GM18951 (cell line): ENCODE results near the gene AFAP1.

Experiments used
- POLR2A ChIP-seq: IDR thresholded peaks from 4 replicates; pipeline ENCODE4 v1.6.1; 2011; ENCODE audit warnings: mild to moderate bottlenecking; ENCODE audit not compliant: insufficient read length, insufficient read depth; ENCODE audit errors: extremely low read depth
- in situ Hi-C: fragments of 300-500 bp; cut with MboI; formaldehyde crosslinking; loops from one replicate; pipeline ENCODE4 v1.12.0; 2022; ENCODE audit warnings: low sequenced_read_pairs, mixed read lengths, inconsistent platforms; ENCODE audit not compliant: unreplicated experiment

The AFAP1 gene

GRCh38 chr4:7761312-7761711, 178.3 kb downstream of the AFAP1 start:
- in situ Hi-C loops = no loop called here
- no peak for TF ChIP-seq POLR2A

GRCh38 chr4:7760706-7761105, 179.0 kb downstream of the AFAP1 start:
- in situ Hi-C loops = no loop called here
- TF ChIP-seq POLR2A = no peak

GRCh38 chr4:7760228-7760627, 179.4 kb downstream of the AFAP1 start:
- TF ChIP-seq POLR2A = no peak
- in situ Hi-C loops = no loop called here

GRCh38 chr4:7759635-7760034, 180.0 kb downstream of the AFAP1 start:
- no peak for TF ChIP-seq POLR2A
- in situ Hi-C loops = no loop called here

- no peak for TF ChIP-seq POLR2A
- in situ Hi-C loops = no loop called here
These were observed 180.4 kb downstream of the AFAP1 start for GRCh38 chr4:7759216-7759615.

GRCh38 chr4:7758476-7758875, 181.2 kb downstream of the AFAP1 start:
- in situ Hi-C loops = no loop called here
- TF ChIP-seq POLR2A = no peak

- TF ChIP-seq POLR2A = no peak
- in situ Hi-C loops = no loop called here
These were observed 181.9 kb downstream of the AFAP1 start for GRCh38 chr4:7757501-7758471.

- no peak for TF ChIP-seq POLR2A
- in situ Hi-C loops = no loop called here
These were observed 182.9 kb downstream of the AFAP1 start for GRCh38 chr4:7756561-7757355.

GRCh38 chr4:7756071-7756470, 183.6 kb downstream of the AFAP1 start:
- in situ Hi-C loops = no loop called here
- no peak for TF ChIP-seq POLR2A

GRCh38 chr4:7755561-7755960, 184.1 kb downstream of the AFAP1 start:
- TF ChIP-seq POLR2A = no peak
- in situ Hi-C loops = no loop called here

- TF ChIP-seq POLR2A = no peak
- in situ Hi-C loops = no loop called here
These were observed 184.9 kb downstream of the AFAP1 start for GRCh38 chr4:7754565-7755262.

- TF ChIP-seq POLR2A = no peak
- in situ Hi-C loops = no loop called here
These were observed 185.7 kb downstream of the AFAP1 start for GRCh38 chr4:7753931-7754465.

- in situ Hi-C loops = no loop called here
- TF ChIP-seq POLR2A = no peak
These were observed 186.4 kb downstream of the AFAP1 start for GRCh38 chr4:7753271-7753670.
